GM21786 (cell line): ENCODE results near the gene JUN.
A peak's percentile ranks its signal among the peaks of the same experiment; 100 is the strongest.

Source experiments
- ATAC-seq: cut with Tn5 transposase; IDR thresholded peaks from one replicate; pipeline ENCODE4 v1.9.1; 2021; ENCODE audit not compliant: unreplicated experiment

The JUN gene

DNA sequence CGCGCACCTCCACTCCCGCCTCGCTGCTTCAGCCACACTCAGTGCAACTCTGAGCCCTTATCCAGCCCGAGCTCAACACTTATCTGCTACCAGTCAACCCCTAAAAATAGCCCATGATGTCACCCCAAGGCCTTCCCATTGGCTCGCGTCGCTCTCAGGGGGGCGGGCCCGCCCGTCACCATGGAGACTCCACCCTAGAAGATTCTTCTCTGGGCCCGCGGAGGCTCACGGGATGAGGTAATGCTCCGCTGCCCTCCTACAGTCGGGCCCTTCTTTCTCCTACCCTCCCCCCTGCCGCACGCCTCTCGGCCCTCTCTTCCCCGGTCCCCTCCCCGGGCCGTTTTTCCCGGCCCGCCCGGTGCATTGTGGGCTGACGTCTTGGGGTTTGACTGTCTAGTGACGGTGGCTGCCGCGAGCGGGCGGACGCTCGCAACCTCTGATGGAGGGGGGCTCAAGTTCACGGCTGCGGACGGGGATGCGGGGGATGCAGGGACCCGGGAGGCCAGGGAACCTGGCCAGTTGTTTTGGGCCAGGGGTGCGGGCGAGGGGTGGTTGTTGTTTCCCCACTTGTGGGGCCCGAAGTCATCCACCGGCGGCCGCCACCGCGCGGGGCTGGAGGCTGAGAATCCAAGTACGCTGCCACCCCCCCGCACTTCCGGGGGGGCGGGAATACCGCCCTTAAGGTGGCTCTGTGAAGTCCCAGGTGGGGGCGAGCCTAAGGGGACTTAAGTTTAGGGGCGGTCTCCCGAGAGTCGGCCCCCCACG is at the start of gene JUN:
Gene JUN, minus strand, starts transcription at position 55 of the 765 bp plus-strand sequence. CDS start 977 bp downstream, outside the sequence.
- peak; percentile 75 for ATAC-seq

DNA sequence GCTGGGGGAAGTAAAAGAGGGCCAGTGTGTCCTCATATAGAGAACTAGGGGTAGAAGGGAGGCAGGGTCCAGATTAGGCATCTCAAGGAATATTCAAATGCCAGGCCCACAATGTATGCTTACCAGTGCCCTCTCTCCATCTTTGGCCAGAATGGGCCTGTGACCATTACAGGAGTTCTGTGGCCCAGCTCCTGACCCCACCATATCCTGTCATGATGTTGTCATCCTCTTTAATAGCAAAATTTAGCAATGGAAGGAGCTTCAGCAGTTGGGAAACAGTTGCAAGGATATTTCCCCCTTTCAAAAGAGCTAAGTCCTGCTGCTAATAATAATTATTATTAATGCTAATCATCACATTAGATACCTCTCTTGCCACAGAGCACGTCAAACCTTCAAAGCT is 49.3 kb upstream of the JUN start:
- no peak for ATAC-seq

DNA sequence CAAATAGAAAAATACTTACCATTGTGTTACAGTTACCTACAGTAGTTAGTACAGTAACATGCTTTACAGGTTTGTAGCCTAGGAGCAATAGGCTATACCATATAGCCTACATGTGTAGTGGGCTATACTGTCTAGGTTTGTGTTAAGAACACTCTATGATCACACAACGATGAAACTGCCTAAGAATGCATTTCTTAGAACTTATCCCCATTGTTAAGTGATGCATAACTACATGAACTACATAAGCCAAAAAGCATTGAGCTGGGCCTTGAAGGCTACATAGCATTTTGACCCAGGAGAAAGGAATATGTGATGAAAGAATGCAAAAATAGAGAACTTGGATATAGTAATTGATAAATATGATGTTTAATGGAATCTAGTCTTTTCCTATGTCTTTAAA is 46.4 kb upstream of the JUN start:
- ATAC-seq: no peak

DNA sequence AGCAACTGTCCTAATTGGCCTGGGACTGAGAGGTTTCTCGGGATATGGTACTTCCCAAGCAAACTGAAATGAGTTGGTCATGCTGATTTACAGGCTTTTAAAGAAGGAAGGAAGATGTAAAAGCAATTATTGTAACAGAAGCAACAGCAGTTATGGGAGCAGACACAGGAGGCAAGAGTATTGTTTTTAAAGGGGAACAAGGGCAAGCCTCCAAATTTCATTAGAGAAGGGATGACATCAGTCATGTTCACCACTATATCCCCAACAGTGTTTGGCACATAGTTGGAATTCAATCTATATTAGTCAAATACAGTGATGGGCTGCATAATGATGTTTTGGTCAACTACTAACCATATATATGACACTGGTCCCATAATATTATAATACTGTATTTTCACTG is 46.0 kb upstream of the JUN start:
- no peak for ATAC-seq

DNA sequence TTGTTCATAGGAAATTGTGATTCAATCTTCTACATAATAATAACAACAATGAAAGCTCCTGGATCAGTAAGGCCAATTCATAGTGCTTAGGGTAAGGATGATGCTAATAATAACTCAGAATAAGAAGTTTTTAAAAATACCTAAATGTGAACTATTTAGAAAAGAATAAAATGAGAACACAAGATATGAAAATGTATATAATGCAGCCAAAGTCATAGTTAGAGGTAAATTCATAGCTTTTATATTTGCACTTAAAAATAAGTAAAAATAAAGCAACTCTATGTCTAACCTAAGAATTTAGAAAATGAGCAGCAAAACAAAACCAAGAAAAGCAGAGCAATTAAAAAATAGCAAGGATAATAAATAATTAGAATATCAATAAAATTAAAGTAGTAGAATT is 43.5 kb upstream of the JUN start:
- no peak for ATAC-seq

DNA sequence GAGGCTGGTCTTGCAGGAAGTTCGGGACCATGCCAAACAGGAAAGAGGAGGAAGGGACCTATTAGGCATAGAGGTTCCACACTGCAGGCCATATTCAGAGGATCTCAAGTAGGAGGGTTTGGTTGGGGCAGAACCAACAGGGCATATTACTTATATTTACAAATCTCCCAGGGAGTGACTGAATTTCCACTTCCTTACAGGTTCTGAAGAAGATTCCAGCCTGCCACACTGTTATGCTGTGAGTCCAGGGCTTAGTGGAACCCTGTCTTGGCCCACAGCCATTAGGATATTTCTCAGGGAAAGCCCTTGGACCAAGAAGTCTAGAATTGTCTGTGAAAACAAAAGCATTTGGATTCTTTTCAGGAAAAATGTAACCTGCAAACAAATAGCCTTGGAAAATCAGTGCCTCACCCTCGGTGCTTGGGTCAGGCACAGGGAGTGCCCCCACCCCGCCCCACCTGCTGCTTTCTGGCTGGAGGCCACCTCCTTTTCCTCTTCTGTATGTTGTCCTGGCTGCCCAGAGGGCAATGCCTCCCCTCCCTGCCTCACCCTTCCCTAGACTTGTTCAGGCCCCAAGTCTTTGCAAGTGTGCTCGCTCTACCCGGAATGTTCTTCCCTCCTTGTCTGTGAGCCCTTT is 41.0 kb upstream of the JUN start:
- ATAC-seq: no peak

DNA sequence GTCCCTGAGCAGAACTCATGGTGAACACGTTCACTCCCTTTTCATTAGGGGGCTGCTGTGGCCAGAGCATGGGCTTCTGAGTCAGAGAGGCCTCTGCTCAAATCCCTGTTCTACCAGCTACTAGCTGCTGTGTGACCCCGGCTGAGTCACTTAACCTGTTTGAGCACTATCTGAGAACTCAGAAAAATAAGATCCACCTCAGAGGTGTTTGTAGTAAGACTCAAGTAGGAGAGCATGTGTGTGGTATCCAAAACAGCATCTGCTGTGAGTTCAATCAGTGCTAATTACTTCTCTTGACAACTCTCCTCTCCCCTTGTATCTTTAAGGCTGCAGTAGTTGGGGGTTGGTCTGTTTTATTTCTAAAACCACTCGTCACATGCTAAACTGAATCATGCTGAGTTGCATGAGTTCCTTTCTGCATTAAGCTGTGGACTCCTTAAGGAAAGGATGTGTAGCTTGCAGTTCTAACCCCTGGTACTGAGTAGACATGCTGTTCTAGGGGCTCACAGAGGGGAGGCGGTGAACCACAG is 39.7 kb upstream of the JUN start:
- no peak for ATAC-seq

DNA sequence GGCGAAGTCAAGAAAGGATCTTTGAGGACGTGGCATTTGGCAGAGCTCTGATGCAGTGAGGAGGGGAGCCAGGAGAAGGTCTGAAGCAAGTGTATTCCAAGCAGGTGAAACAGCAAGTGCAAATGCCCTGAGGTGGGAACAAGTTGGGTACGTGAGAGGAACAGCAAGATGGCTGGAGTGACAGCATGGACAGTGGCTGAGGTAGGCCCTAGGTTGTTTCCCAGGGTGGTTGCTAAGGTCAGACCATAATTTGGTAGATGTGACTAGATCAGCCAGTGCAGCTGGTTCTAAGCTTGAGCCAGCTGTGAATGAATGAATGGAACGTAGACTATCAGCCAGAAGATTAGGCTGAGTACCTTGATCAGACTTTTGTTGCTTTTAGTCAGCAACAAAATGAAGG is 37.5 kb upstream of the JUN start:
- no peak for ATAC-seq

DNA sequence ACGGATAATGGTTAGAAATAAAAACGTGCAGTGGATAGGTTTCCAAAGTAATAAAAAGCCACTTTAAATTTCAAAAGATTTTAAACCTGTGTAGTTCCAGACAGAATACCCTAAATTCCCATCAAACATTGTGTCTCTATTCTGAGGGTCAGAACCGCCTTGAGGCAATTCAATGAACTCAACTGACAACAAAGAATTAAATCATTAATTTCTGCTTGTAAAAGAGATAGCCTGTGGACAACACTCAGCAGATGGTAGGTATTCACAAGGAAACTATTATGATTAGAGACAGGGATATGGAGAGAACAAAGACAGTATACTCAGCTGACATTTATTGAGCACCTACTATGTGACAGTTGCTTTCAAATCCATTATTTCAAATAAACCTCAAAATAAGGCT is 35.1 kb upstream of the JUN start:
- no peak for ATAC-seq

DNA sequence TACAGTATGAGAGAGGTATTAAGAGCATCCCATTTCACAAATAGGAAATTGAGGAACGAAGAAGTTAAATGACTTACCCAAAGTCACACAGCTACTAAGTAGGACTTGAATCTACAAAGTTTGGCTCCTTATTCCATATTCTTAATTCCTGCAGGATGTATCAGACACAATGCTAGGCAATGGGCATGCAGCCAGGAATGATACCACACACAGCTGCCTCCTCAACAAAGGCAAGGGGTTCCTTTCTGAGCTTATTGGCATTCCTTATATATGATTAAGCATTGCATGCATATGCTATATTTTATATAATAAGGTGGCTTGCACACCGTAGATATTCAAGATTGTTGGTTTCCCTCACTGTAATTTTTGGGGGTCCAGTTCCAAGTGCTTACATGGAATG is 34.2 kb upstream of the JUN start:
- ATAC-seq: no peak

DNA sequence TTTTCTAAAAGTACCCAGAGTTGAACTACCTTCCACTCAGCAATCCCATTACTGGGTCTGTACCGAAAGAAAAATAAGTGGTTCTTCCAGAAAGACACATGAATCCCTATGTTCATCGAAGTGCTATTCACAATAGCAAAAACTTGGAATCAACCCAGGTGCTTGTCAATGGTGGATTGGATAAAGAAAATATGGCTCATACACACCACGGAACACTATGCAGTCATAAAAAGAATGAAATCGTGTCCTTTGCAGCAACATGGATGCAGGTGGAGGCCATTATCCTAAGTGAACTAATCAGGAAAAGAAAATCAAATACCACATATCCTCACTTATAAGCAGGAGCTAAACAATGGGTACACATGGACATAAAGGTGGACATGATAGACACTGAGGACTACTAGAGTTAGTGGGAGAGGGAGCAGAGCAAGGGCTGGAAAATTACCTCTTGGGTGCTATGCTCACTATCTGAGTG is 32.9 kb upstream of the JUN start:
- no peak for ATAC-seq

DNA sequence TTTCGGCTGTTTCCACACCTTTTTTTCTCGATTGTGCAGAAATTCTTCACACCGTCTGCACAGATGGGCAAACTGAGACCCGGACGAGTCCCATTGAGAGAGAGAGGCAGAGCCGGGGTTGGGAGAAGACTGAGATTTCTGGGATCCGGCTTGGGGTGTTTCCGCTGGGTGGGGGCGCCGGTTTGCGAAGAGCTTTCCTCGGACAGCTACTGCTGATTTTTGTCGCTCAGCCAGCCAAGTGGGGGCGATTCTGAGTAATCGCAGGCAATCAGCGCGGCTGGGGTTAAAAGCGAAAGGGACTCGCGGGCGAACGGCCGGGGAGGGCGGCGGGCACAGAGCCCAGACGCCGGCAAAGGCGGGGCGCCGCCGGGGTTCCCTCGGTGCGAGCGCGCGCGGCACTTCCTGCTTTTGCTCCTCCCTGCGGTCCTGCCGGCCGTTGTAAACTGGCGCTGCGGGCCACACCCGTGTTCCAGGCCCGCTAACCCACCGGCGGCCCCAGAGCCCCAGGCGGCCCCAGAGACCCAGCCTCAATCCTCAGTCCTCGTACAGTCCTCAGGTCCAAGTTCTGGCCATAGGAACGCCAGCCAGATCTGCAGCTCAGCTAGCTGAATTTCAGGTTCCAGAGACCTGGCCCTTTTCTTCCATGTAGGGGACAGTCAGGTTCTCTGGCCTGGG is 32.4 kb upstream of the JUN start:
- ATAC-seq: peak; percentile 83

DNA sequence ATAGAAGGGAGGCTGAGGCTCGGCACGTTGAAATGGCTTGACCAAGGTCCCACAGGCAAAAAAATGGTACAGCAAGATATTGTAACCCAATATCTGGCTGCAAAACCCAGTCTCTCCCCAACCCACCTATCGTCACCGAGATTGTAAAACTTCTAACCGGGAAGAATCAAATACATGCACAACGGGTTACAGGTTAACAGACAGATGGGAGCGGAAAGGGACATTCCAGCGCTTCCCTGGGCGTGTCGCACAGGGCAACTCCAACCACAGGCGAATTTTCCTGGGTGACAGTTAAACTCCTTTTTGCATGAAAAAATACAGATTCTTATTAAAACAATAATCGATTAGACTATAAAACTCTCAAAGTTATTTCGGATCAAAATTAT is 31.8 kb upstream of the JUN start:
- no peak for ATAC-seq

DNA sequence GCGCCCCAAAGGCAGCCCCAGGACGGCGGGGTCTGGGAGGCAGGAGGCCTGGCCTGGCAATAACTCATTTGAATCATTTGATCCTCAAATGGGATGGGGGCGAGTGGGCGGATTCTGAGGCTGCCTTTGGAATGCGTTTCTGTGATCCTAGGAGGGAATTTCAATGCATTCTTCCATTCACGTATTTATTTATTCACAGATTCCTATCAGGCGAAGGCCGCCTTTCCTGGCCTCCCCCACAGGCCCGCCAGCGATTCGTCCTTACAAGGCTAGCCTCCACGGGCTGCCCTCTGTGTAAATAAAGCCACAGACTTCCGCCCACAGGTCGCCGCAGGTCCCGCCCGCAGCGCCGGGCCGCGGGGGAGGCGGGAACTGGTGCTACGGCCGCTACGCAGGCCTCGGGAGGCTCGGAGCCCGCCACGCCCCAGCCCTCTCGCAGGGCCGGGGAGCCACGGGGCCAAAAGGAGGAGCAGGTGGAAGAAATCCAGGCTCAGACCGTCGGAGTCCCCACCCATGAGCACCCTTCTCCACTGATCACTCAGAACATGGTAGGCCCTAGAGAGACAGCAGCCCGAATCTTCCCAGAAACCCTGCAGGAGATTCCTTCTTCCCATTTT is 31.3 kb upstream of the JUN start:
- peak; percentile 57 for ATAC-seq

DNA sequence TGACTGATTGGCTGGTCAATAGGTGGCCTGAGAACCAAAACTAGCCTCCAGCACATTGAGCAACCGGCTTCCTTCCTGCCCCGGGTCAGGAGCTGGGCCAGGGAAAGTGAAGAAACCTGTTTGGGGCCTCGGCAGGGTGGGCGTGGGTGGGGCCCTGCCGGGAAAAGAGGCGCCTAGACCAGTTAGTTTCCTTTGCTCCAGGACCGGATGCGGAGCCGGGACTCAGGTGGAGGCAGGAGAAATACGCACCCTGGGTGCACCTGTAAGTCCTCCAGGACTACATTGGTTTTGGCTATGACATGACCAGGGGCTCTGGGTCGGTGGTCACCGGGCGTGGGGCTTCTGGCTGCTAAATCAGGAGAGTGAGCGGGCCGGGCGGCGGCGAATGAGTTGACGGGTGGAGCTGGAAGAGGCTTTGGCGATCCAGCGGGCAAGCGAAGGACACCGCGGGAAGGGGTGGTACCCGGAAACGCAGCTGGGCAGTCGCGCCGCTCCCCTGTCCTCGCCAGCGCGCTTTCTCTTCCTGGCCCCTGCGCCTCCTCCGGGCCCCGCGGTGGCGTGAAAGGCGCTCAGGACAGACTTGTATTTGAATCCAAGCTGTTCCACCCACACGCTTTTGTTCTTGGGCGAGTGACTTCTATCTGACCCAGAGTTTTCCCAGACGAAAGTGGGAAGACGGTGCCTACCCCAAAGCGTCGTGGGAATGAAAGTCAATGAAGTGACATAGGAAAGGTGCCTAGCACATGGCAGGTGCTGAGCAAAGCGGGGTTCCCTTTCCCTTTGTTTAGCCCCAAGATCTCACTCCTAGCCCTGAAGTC is 30.6 kb upstream of the JUN start:
- ATAC-seq: no peak

DNA sequence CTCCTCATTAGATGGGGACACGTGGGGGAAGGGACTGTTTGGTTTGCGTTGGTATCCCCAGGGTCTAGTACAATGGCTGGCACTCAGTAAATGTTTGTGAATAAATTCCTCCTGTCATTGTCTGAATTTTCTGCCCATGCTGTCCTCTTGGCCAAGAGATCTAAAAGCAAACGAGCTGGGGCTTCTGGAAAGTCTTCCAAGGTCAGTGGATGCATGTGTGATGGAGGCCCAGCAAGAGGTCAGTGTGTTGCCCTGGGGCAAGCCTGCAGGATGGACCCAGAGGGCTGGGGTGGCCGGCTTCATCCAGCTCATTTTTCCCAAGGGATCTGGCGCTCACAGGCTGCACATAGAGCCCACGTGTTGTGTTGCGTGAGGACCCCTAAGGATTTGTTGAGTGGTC is 30.0 kb upstream of the JUN start:
- no peak for ATAC-seq

DNA sequence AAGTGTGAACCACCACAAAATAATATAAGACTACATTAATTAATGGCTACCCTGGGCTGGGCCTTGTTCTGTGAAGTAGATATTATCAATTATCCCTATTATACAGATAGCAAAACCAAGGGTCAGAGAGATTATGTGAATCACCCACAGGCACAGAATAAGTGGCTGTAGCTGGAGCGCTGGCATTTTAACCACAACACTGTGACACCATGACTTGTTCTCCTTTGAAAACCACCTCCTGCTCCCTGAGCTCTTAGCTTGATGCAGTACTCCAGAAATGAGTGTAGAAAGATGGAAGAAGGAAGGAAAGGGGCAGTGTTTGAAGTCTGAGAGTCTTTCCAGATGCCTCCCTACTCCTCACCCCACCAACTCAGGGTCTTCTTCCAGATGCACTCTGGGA is 29.5 kb upstream of the JUN start:
- ATAC-seq: no peak

DNA sequence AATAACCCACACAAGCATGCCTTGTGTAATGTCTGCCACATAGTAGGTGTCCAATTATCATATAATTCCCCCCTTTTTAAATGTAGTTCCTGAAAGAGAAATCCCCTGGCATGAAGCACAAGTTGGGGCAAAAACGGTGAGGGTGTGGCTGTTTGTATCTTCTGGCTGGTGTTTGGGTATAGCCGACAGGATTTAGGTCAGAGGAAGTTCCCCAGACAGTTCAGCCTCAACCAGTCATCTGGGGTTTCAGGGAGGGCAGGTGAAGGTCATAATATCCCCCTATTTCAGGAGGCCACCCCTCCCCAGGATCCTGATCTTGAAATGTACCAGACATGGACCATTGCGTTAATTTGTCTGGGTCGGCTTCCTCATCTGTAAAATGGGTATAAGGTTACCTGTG is 29.1 kb upstream of the JUN start:
- ATAC-seq: no peak

DNA sequence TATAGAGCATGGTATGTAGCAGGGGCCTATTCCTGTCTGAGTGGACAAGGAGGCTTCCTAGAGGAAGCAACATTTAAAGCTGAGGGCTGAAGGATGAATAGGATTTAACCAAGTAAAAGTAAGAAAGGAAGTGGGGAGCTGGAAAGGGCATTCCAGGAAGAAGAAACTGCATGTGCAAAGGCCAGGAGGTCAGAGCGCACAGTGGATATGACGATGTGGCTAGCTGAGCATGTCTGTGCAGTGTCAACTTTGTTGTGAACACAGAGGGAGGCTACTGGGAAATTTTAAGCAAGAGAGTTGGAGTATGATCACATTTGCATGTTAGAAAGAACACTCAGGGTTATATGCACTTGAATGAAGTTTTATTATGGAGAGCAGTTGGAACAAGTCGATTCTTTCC is 28.6 kb upstream of the JUN start:
- no peak for ATAC-seq

DNA sequence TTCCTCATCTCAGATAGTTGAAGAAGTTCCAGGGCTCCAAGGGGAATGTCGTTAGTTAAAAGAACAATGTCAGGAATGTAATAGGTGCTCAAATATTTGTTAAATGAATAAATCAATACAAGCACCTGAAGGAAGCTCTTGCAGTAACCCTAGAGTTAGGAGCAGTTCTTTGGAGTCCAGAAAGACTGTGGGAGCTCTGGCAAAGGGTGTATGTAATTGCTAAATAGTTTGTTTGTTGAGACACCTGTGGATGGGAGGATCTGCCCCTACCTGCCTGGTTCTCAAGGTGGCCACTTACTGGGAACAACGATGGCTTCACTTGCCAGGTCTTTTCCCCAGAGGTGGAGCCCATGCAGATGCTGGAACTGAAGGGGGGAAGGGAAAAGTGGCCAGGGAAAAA is 27.5 kb upstream of the JUN start:
- no peak for ATAC-seq
